Measurements from ENCODE around the gene SVOP. TPM values are rescaled to one million over a fixed set of nuclear protein-coding genes. Genes with fewer than 3 reads are reported as not detected.

The SVOP gene
- total RNA-seq, 1 donor from 2014 or later = not detected

DNA sequence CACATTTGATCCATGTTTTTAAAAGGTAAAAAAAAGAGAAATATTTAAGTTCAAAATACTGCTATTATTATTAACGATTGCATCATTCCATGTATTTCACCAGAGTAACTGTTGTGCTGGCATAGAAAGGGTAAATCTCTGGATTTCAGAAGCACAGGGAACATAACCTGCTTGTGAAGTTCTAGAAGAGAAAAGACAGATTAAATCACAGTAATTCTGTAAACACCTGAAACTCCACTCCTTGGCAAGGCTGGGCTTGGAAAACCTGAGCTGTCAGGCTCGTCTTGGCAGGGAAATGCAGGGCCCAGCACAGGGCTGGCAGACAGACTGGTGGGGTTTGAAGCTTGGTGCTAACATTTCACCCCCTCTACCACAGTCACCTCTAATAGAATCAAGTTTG lies 35.1 kb downstream of the SVOP start:
- DNase-seq (no peak), ATAC-seq (no peak)
- TF ChIP-seq, protein P1, sequence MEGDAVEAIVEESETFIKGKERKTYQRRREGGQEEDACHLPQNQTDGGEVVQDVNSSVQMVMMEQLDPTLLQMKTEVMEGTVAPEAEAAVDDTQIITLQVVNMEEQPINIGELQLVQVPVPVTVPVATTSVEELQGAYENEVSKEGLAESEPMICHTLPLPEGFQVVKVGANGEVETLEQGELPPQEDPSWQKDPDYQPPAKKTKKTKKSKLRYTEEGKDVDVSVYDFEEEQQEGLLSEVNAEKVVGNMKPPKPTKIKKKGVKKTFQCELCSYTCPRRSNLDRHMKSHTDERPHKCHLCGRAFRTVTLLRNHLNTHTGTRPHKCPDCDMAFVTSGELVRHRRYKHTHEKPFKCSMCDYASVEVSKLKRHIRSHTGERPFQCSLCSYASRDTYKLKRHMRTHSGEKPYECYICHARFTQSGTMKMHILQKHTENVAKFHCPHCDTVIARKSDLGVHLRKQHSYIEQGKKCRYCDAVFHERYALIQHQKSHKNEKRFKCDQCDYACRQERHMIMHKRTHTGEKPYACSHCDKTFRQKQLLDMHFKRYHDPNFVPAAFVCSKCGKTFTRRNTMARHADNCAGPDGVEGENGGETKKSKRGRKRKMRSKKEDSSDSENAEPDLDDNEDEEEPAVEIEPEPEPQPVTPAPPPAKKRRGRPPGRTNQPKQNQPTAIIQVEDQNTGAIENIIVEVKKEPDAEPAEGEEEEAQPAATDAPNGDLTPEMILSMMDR (IDR thresholded peaks at IDR 0.05) = no peak
- Histone ChIP-seq H3K4me3 (no peak overlapping the region), H3K27ac (no peak overlapping the region), H3K4me1 (no peaks in the 10 kb centered on the region), H3K9me3 (no peaks in the 10 kb centered on the region), H3K27me3 (no peaks in the 10 kb centered on the region), H3K36me3 (no peaks in the 10 kb centered on the region)
- intact Hi-C loops (cut with DNase I) = no loop called here

- Histone ChIP-seq H3K27me3 (no peaks in the 10 kb centered on the region), H3K36me3 (no peaks in the 10 kb centered on the region), H3K4me3 (no peak overlapping the region), H3K9me3 (no peaks in the 10 kb centered on the region), H3K27ac (no peak overlapping the region), H3K4me1 (no peaks in the 10 kb centered on the region)
- ATAC-seq (no peak), DNase-seq (no peak)
- TF ChIP-seq, protein P1 (IDR thresholded peaks at IDR 0.05) = no peak
- intact Hi-C loops (cut with DNase I) = no loop called here
Measured at GRCh38 chr12:108983227-108983626, 37.6 kb downstream of the SVOP start.

DNA sequence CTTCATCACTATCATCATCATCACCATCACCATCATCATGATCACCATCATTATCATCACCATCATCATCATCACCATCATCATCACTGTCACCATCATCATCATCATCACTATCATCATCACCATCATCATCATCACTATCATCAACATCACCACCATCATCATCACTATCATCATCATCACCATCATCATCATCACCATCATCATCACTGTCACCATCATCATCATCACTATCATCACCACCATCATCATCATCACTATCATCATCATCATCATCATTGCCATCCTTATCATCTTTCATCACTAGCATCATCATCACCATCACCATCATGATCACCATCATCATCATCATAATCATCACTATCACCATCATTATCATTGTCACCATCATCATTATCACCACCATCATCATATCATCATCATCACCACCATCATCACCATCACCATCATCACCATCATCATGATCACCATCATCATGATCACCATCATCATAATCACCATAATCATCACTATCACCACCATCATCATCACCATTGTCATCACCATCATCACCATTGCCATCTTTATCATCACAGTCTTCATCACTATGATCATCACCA lies 38.1 kb downstream of the SVOP start:
- H3K9me3 ChIP-seq = no peaks in the 10 kb centered on the region
- DNase-seq (no peak), ATAC-seq (no peak)
- no peaks in the 10 kb centered on the region for H3K4me1 ChIP-seq
- no peaks in the 10 kb centered on the region for H3K27me3 ChIP-seq
- no peak overlapping the region for H3K27ac ChIP-seq
- TF ChIP-seq, protein P1 (IDR thresholded peaks at IDR 0.05) = no peak
- no peak overlapping the region for H3K4me3 ChIP-seq
- intact Hi-C loops (cut with DNase I) = no loop called here
- H3K36me3 ChIP-seq = no peaks in the 10 kb centered on the region

DNA sequence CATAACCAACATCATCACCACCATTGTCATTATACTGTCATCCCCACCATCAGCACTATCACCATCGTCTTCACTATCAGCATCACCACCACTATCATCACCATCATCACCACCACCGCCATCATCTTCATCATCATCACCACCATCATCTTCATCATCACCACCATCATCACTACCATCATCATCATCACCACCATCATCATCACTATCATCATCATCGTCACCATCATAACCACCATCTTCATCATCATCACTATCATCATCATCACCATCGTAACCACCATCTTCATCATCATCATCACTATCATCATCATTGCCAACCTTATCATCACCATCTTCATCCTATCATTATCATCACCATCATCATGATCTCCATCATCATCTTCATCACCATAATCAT lies 39.0 kb downstream of the SVOP start:
- TF ChIP-seq, protein P1 (IDR thresholded peaks at IDR 0.05) = no peak
- Histone ChIP-seq H3K4me1 (no peaks in the 10 kb centered on the region), H3K4me3 (no peak overlapping the region), H3K36me3 (no peaks in the 10 kb centered on the region), H3K9me3 (no peaks in the 10 kb centered on the region), H3K27me3 (no peaks in the 10 kb centered on the region), H3K27ac (no peak overlapping the region)
- no peak for ATAC-seq
- DNase-seq = no peak
- intact Hi-C loops (cut with DNase I) = no loop called here

DNA sequence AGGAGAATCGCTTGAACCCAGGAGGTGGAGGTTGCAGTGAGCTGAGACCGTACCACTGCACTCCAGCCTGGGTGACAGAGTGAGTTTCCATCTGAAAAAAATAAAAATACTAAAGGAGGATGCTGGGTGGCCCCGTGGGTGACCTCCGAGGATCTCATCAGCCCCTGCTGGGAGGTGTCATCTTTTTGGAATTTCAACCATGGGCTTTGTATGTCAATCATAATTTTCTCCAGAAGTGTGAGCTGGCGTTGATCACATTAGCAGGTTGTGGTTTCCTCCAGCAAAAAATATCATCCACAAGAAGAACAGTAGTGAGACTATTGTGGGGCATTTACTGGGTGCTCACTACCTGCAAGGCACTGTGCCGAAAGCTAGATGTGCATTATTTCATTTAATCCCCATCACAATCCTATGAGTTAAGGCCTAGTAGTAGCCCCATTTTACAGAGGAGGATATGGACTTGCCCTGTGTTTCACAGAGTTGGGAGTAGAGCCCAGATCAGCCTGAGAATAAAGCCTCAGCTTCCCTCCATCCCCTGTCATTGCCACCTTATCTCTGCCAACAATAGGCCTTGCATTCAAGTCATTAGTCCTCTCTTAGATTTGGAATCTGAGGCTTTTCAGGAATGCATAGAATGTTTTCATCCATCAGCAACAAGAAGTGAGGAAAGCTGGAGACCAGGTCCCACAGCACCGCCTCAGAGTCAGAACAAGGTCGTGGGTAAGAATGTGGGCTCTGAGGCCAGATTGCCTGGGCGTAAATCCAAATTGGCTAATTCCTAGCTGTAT lies 39.8 kb downstream of the SVOP start:
- ATAC-seq (peak; percentile 61), DNase-seq (no peak)
- H3K27ac ChIP-seq = no peak overlapping the region
- no peak overlapping the region for H3K4me3 ChIP-seq
- intact Hi-C loops (cut with DNase I) = no loop called here
- H3K4me1 ChIP-seq = no peaks in the 10 kb centered on the region
- no peaks in the 10 kb centered on the region for H3K36me3 ChIP-seq
- TF ChIP-seq, protein P1 (IDR thresholded peaks at IDR 0.05) = no peak
- H3K27me3 ChIP-seq = no peaks in the 10 kb centered on the region
- no peaks in the 10 kb centered on the region for H3K9me3 ChIP-seq

Measured in upper lobe of right lung (tissue), 1 donor.